GM19025 (cell line): ENCODE data around the gene CIP2A.
A peak's percentile ranks its signal among the peaks of the same experiment; 100 is the strongest.
"Not testable (repeated sequence)": the region's sequence is repeated elsewhere in the genome, so short reads cannot be mapped to it uniquely, and the experiment has no call there.

Experiments used
- ATAC-seq: cut with Tn5 transposase; IDR thresholded peaks from one replicate; pipeline ENCODE4 v1.9.1; 2021; ENCODE audit warnings: mild to moderate bottlenecking, low read depth, moderate library complexity; ENCODE audit not compliant: unreplicated experiment

The CIP2A gene

GRCh38 chr3:108589081-108589997 is at the start of gene CIP2A, which contains the start of gene DZIP3:
Gene CIP2A, minus strand, starts transcription at chr3:108589438. Its CDS starts 63 bp downstream, at chr3:108589375.
Gene DZIP3, plus strand, starts transcription at chr3:108589722. Its CDS starts 15,685 bp downstream, at chr3:108605407.
- ATAC-seq = peak; percentile 94

- no peak for ATAC-seq
Observed at GRCh38 chr3:108629974-108630373, 40.7 kb upstream of the CIP2A start.

- no peak for ATAC-seq
Observed at GRCh38 chr3:108623504-108623903, 34.3 kb upstream of the CIP2A start.

GRCh38 chr3:108620250-108620649 is 31.0 kb upstream of the CIP2A start:
- ATAC-seq = no peak

- not testable (repeated sequence) for ATAC-seq
Observed at GRCh38 chr3:108616090-108616489, 26.9 kb upstream of the CIP2A start.

- no peak for ATAC-seq
Observed at GRCh38 chr3:108610651-108611050, 21.4 kb upstream of the CIP2A start.

GRCh38 chr3:108608750-108609149 is 19.5 kb upstream of the CIP2A start:
- no peak for ATAC-seq

GRCh38 chr3:108605491-108605890 is 16.3 kb upstream of the CIP2A start:
- ATAC-seq = no peak

GRCh38 chr3:108605028-108605427 is 15.8 kb upstream of the CIP2A start:
- no peak for ATAC-seq

- ATAC-seq = no peak
Observed at GRCh38 chr3:108603691-108604090, 14.5 kb upstream of the CIP2A start.

GRCh38 chr3:108602935-108603294 is 13.7 kb upstream of the CIP2A start:
- no peak for ATAC-seq

- no peak for ATAC-seq
Observed at GRCh38 chr3:108602249-108602934, 13.2 kb upstream of the CIP2A start.

- ATAC-seq = no peak
Observed at GRCh38 chr3:108599677-108600409, 10.6 kb upstream of the CIP2A start.

- ATAC-seq = no peak
Observed at GRCh38 chr3:108598375-108598774, 9.1 kb upstream of the CIP2A start.

GRCh38 chr3:108595321-108595720 is 6.1 kb upstream of the CIP2A start:
- ATAC-seq = no peak

GRCh38 chr3:108590460-108590859 is 1.2 kb upstream of the CIP2A start:
- ATAC-seq = no peak

GRCh38 chr3:108589998-108590323 is 723 bp upstream of the CIP2A start:
- ATAC-seq = no peak

GRCh38 chr3:108588601-108589000 is 637 bp downstream of the CIP2A start:
- ATAC-seq = no peak

GRCh38 chr3:108578064-108578463 is 11.2 kb downstream of the CIP2A start:
- no peak for ATAC-seq

- ATAC-seq = no peak
Observed at GRCh38 chr3:108569336-108569735, 19.9 kb downstream of the CIP2A start.

- ATAC-seq = no peak
Observed at GRCh38 chr3:108566599-108566998, 22.6 kb downstream of the CIP2A start.
